ENCODE data around the gene RASGEF1B. TPM values are rescaled to one million over a fixed set of nuclear protein-coding genes. Genes with fewer than 3 reads are reported as not detected.

RASGEF1B gene
- total RNA-seq, result 15.2 TPM
- polyA plus RNA-seq, result 3.8 TPM

DNA sequence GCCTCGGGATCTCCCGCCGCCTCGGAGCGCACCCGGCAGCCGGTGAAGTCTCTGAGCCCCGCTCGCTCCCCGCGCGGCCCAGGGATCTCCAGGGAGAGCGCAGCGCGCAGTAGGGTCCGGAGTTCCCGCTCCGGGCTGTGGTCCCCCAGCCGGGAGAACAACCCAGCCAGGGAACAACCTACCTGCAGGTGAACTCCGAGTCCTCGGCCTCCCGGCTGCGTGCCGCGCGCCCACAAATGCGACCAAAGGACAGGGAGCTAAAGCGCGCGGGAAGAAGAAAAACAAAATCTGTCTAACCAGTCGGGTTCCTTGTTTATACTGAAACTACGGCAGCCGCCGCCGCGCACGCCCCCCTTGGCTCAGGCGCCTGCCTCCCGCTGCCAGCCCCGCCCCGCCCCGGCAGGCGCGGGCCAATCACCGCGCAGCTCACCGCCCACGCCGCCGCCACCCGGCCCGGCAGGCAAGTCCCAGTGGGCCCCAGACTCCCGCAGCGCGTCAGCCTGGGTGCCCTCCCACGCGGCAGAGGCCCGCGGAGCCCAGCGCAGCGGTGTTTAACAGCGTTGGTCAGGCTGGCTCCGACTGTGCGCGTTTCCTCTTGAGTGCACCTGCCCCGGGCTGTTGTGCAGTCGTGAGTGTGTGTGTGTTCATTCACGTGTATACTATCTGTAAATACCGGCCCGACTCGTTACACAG is at the start of gene RASGEF1B:
Gene RASGEF1B, minus strand, starts transcription at position 320 of the 693 bp plus-strand sequence. CDS start 12,399 bp downstream, outside the sequence.
- Histone ChIP-seq H3K27ac (ENCODE audit: low read depth) (peak within 1 kb of the TSS; percentile 70), H3K4me3 (ENCODE audit: low read depth, low read length) (peak within 1 kb of the TSS; percentile 79), H3K4me1 (ENCODE audit: insufficient read depth) (no peaks in the 10 kb centered on the region), H3K36me3 (ENCODE audit: insufficient read depth) (no peaks in the 10 kb centered on the region)
- WGBS, result under 1% methylated on average over 71 of the region's 71 CpGs
- DNase-seq (ENCODE audit: extremely low spot score), result peak; percentile 29

DNA sequence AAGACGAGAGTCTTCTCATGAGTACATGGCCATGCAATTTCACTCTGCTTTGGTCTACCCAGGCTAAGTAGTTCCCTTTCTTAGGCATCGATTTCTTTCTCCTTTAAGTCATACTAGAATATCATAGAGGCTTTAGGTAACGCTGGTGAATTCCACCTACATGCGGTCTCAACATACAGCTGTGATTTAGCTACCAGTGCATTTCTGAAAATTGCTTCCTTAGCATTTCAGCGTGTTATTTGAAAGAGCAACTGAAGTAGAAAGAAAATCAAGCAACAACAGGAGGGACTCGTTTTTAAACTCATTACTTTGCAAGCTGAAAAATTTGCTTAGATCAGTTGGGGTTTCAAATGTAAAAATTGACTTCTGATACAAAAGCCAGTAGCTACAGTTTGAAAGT is 48.1 kb upstream of the RASGEF1B start:
- 82% methylated on average over 6 of the region's 6 CpGs for WGBS
- H3K4me1 ChIP-seq (ENCODE audit: insufficient read depth), result no peaks in the 10 kb centered on the region
- DNase-seq (ENCODE audit: extremely low spot score), result no peak
- H3K27ac ChIP-seq (ENCODE audit: low read depth), result no peak overlapping the region
- no peaks in the 10 kb centered on the region for H3K36me3 ChIP-seq (ENCODE audit: insufficient read depth)
- no peak overlapping the region for H3K4me3 ChIP-seq (ENCODE audit: low read depth, low read length)

DNA sequence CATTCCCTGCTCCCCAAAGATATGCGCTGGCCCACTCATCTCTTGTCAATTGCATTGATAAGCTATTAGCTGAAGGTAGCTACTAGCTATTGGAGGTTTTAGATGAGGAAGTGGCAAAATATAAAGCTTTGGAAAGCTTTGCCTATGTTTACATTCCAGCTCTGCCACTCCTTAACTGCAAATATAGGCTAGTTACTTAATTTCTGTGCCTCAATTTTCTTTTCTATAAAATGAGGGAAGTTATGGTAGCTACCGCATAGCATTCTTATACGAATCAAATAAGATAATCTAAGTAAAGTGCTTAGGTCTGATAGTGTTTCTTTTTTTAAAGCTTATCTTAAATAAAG is 47.7 kb upstream of the RASGEF1B start:
- Histone ChIP-seq H3K4me1 (ENCODE audit: insufficient read depth) (no peaks in the 10 kb centered on the region), H3K36me3 (ENCODE audit: insufficient read depth) (no peaks in the 10 kb centered on the region), H3K27ac (ENCODE audit: low read depth) (no peak overlapping the region), H3K4me3 (ENCODE audit: low read depth, low read length) (no peak overlapping the region)
- no peak for DNase-seq (ENCODE audit: extremely low spot score)
- 92% methylated on average over 3 of the region's 3 CpGs for WGBS

DNA sequence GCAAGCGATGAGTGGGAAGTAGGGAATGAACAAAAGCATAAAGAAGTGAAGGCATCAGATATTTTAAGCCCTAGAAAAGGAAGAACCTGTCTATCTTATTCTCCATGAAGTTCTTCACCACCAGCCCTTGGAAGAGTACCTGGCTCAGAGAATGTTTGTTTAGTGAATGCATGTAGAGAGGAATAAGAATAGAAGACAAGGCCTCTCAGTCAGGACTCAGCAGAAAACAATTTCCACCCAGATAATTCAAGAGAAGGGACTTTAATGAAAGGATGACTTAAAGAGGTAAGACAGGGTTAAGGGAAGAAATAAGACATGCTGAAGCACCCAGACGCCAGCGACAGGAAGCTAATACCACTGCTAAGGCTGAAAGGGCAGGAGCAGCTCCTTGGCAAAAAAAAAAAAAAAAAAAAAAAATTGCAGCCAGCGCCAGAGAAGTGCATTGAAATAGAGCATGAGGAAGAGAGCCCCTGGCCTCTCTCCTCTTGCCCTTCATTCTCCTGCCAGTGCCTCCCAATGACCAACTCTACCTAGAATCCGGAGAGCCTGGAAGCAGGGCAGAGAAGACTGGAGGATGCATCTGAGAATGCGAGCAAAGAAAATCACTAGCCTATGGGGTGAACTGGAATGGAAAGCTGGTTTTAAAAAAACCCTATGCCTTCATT is 47.2 kb upstream of the RASGEF1B start:
- Histone ChIP-seq H3K4me3 (ENCODE audit: low read depth, low read length) (no peak overlapping the region), H3K4me1 (ENCODE audit: insufficient read depth) (no peaks in the 10 kb centered on the region), H3K36me3 (ENCODE audit: insufficient read depth) (no peaks in the 10 kb centered on the region), H3K27ac (ENCODE audit: low read depth) (no peak overlapping the region)
- WGBS, result 73% methylated on average over 6 of the region's 6 CpGs
- DNase-seq (ENCODE audit: extremely low spot score), result no peak

DNA sequence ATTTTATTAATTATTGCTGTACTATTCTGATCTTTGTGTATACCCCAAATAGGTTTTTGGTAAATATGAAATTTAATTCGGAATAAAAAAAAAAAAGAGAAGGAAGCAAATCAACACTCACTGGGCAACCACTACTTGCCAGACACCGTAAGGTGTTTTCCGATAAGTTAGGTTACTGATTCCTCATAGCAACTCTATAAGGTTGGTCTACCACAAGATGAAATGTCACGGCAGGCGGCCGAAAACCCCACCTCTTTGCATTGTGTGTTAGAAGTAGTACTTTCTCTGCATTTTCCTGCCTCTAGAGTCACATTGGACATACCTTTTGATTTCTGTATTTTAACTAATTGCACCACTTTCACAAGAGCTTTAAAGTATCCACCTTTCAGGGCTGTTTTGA is 44.5 kb upstream of the RASGEF1B start:
- DNase-seq (ENCODE audit: extremely low spot score), result no peak
- Histone ChIP-seq H3K4me1 (ENCODE audit: insufficient read depth) (no peaks in the 10 kb centered on the region), H3K36me3 (ENCODE audit: insufficient read depth) (no peaks in the 10 kb centered on the region), H3K27ac (ENCODE audit: low read depth) (no peak overlapping the region), H3K4me3 (ENCODE audit: low read depth, low read length) (no peak overlapping the region)
- 97% methylated on average over 6 of the region's 6 CpGs for WGBS

DNA sequence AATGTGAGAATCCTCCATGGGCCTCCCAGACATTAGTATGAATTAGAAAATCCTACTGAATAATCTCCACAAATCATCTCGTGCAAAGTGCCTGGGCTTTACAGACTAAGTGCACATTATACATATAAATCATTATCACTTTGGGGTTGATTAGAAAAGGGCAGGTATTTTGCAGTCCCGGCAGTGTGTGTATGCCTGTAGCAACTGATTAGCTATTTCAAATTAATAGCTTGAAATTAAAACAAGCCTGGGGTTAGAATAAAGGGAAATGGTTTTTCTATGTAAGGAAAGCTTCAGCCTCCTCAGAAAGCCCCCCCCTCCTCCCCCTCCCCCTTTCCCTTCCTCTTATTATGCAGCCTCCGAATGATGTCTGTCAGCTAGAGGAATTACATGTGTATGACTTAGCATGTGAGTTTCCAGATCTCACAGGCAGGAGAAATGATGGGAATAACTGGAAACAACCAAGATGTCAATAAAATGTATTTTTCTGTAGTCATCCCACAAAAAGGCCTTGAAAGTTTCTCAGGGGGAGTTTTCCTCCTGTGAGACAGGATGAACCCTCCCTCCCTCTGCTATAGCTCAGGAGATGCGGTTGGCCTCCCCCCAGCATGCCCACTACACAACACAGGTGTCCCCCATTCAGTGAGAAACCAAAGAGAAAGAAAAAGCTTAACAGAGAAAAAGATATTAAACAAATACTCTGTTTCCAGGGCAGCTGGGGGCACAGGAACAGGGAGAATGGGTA is 41.2 kb upstream of the RASGEF1B start:
- H3K4me3 ChIP-seq (ENCODE audit: low read depth, low read length), result no peak overlapping the region
- no peaks in the 10 kb centered on the region for H3K36me3 ChIP-seq (ENCODE audit: insufficient read depth)
- WGBS, result 68% methylated on average over 4 of the region's 4 CpGs
- no peak for DNase-seq (ENCODE audit: extremely low spot score)
- no peak overlapping the region for H3K27ac ChIP-seq (ENCODE audit: low read depth)
- H3K4me1 ChIP-seq (ENCODE audit: insufficient read depth), result no peaks in the 10 kb centered on the region

DNA sequence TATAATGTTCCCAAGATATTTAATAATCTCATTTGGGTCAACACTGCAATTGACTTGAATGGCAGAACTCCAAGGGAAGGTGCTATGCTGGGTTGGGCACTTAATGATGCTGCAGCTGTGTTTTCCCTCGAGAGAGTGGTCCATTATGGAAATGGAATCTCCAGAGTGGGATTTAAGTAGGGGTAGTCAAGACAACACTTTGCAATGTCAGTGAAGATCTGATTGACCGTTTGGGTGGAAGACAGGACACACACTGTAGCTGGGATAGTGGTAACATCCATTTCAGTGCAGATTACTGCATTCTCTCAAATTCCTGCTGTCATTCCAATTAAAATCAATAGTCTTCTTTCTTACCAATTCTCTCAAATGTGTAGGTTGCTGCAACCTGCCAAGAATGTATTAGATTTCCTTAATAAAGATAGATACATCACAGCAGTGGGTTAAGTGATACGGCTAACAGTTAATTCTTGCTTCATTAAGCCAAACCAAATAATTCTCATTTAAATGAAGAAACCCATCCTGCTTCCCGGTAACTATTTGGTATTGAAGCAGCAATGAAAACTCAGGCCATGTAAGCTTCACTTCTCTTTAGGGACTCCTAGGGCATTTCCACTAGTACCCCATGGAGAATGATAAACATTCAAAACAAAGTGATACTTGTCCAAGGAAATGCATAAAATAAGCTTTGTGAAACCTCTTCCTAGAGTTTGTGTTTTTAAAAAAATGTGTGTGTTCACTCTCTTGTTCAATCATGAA is 40.5 kb upstream of the RASGEF1B start:
- no peaks in the 10 kb centered on the region for H3K36me3 ChIP-seq (ENCODE audit: insufficient read depth)
- H3K4me3 ChIP-seq (ENCODE audit: low read depth, low read length), result no peak overlapping the region
- no peak overlapping the region for H3K27ac ChIP-seq (ENCODE audit: low read depth)
- DNase-seq (ENCODE audit: extremely low spot score), result no peak
- no peaks in the 10 kb centered on the region for H3K4me1 ChIP-seq (ENCODE audit: insufficient read depth)
- 76% methylated on average over 4 of the region's 4 CpGs for WGBS

DNA sequence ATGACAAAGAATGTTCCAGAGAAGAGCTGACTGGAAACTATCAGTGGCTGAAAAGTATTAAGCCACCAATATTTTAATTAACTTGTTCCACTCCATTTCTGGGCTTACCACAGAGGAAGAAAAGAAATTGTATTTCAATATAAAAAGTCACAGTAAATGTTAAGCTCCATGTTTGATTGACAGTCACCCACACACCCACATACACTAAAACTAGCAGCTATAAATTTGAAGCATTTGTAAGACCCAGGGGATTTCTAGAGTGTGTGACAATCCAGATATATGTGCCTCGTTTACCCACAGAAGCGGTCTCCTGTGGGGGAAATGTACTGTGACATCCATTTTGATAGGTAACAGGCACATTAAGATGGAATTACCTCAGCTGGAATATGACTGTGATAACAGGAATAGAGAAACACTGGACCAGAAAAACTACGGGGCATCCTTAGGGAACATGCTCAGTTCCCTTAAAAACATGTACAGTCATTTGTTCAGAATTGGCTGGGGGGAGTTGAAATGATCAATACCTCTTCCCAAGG is 39.0 kb upstream of the RASGEF1B start:
- no peak overlapping the region for H3K27ac ChIP-seq (ENCODE audit: low read depth)
- H3K4me3 ChIP-seq (ENCODE audit: low read depth, low read length), result no peak overlapping the region
- WGBS, result 73% methylated on average over 3 of the region's 3 CpGs
- no peaks in the 10 kb centered on the region for H3K4me1 ChIP-seq (ENCODE audit: insufficient read depth)
- DNase-seq (ENCODE audit: extremely low spot score), result no peak
- H3K36me3 ChIP-seq (ENCODE audit: insufficient read depth), result no peaks in the 10 kb centered on the region

DNA sequence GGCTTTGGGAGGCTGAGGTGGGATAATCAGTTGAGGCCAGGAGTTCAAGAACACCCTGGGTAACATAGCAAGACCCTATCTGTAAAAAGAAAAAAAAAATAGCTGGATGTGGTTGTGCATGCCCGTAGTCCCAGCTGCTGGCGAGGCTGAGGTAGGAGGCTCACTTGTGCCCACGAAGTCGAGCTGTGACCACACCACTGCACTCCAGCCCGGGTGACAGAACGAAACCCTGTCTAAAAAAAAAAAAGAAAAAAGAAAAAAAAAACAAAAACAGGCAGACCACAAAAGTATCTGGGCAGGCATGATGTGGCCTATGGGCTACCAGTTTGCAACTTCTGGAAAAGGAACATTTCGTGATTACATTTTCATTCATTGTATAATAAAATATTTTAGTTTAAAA is 38.1 kb upstream of the RASGEF1B start:
- no peak for DNase-seq (ENCODE audit: extremely low spot score)
- WGBS, result 83% methylated on average over 7 of the region's 7 CpGs

DNA sequence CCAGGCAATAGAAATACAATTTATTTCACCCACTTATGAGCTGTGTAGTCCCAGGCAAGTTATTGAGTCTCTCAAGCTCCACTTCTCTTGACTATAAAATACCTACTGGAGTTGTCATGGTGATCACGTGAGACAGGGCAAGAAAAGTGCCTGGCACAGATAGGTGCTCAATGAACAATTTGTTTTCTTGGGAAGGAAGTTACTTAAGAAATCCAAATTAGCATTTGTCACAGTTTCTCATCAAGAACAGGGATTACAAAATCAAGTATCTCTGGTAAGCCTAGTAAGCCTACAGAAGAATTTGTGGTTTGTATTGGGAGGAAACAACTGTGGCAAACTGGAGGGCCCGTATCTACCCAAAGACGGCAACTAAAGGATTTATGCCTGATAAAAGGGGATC is 37.5 kb upstream of the RASGEF1B start:
- DNase-seq (ENCODE audit: extremely low spot score), result no peak
- Histone ChIP-seq H3K27ac (ENCODE audit: low read depth) (no peak overlapping the region), H3K4me1 (ENCODE audit: insufficient read depth) (no peaks in the 10 kb centered on the region), H3K4me3 (ENCODE audit: low read depth, low read length) (no peak overlapping the region), H3K36me3 (ENCODE audit: insufficient read depth) (no peaks in the 10 kb centered on the region)
- 86% methylated on average over 3 of the region's 3 CpGs for WGBS

More for the DNA sequence above, 38.1 kb upstream of the RASGEF1B start:
- no peaks in the 10 kb centered on the region for H3K36me3 ChIP-seq (ENCODE audit: insufficient read depth)
- no peak overlapping the region for H3K4me3 ChIP-seq (ENCODE audit: low read depth, low read length)
- H3K4me1 ChIP-seq (ENCODE audit: insufficient read depth), result no peaks in the 10 kb centered on the region
- H3K27ac ChIP-seq (ENCODE audit: low read depth), result no peak overlapping the region

DNA sequence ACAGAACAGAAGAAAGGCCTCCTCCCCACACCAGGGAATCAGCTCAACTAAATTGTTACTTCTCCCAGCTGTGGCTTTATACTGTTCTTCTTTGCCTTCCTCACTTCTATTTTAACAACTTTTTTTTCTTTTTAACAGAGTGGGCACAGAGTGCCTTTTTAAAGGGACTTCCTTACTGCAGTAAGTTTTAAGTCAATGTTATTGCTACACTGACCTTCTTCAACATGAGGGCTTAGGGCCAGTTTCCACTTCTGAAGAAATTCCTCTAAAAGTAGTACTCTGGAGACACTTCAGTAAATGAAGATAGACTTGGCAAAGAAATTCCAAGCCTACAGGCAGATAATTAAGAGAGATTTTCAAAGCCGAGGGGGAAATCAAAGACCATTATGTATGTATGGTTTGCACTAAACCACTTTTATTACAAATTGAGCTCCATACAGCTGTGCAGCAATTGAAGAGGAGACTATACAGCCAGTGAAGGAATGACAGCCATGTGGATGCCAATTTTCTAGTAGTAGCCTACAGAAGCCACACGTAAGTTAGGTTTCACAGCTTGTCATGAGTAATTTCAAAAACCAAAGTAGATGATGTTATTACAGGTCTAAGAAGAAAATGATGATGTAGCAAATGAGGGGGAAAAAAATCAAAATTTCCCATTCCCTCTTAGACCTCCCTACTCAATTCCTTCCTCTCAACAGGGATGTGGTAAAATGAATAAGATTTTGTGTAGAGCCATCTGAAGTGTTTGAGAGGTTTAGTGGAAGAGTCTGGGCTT is 36.9 kb upstream of the RASGEF1B start:
- Histone ChIP-seq H3K36me3 (ENCODE audit: insufficient read depth) (no peaks in the 10 kb centered on the region), H3K4me1 (ENCODE audit: insufficient read depth) (no peaks in the 10 kb centered on the region), H3K27ac (ENCODE audit: low read depth) (no peak overlapping the region), H3K4me3 (ENCODE audit: low read depth, low read length) (no peak overlapping the region)
- DNase-seq (ENCODE audit: extremely low spot score), result no peak
- 72% methylated on average over 2 of the region's 2 CpGs for WGBS

DNA sequence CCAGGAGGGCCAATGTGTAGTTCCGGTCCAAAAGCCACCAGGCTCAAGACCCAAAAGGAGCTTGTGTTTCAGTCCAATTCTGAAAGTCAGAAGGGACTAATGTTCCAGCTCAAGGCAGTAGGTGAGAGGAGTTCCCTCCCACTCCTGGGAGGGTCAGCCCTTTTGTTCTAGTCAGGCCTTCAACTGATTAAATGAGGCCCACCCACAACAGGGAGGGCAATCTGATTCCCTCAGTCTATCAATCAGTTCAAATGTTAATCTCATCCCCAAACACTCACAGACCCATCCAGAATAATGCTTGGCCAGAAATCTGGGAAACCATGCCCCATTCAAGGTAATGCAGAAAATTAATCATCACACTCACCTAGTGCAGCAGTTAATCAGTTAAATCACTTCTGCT is 35.8 kb upstream of the RASGEF1B start:
- Histone ChIP-seq H3K27ac (ENCODE audit: low read depth) (no peak overlapping the region), H3K4me3 (ENCODE audit: low read depth, low read length) (no peak overlapping the region), H3K4me1 (ENCODE audit: insufficient read depth) (no peaks in the 10 kb centered on the region), H3K36me3 (ENCODE audit: insufficient read depth) (no peaks in the 10 kb centered on the region)
- WGBS, result 98% methylated on average over 1 of the region's 1 CpG
- DNase-seq (ENCODE audit: extremely low spot score), result no peak

DNA sequence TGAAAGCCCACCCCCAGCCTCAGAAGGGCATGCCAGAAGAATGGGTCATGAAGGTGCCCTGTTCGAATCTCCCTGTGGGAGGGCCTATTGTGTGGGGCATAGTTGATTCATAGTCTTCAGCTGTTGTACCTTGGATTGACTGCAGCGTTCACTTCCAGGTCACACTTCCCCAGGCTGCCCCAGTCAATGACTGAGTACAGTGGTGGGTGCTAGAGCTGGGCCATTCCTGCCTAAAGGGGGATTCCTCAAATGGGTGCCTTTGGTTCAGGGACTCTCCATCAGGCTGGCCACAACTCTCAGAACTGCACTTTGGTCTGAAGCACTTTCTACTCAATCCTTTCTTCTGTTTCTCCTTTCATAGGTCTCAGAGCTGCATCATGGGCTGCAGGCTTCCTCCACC is 35.0 kb upstream of the RASGEF1B start:
- DNase-seq (ENCODE audit: extremely low spot score), result no peak
- no peak overlapping the region for H3K4me3 ChIP-seq (ENCODE audit: low read depth, low read length)
- H3K36me3 ChIP-seq (ENCODE audit: insufficient read depth), result no peaks in the 10 kb centered on the region
- 94% methylated on average over 2 of the region's 2 CpGs for WGBS
- H3K27ac ChIP-seq (ENCODE audit: low read depth), result no peak overlapping the region
- H3K4me1 ChIP-seq (ENCODE audit: insufficient read depth), result no peaks in the 10 kb centered on the region

Data from urinary bladder (tissue), 4 donors.